ENCODE measurements around the gene TPT1. TPM values are rescaled to one million over a fixed set of nuclear protein-coding genes. Genes with fewer than 3 reads are reported as not detected.

Gene TPT1
- total and polyA plus RNA-seq, 2 of the 13 experiments (the other 11 are each of a cell fraction or from before 2014, with no cell fraction given), result 2,953 to 3,594 TPM

DNA sequence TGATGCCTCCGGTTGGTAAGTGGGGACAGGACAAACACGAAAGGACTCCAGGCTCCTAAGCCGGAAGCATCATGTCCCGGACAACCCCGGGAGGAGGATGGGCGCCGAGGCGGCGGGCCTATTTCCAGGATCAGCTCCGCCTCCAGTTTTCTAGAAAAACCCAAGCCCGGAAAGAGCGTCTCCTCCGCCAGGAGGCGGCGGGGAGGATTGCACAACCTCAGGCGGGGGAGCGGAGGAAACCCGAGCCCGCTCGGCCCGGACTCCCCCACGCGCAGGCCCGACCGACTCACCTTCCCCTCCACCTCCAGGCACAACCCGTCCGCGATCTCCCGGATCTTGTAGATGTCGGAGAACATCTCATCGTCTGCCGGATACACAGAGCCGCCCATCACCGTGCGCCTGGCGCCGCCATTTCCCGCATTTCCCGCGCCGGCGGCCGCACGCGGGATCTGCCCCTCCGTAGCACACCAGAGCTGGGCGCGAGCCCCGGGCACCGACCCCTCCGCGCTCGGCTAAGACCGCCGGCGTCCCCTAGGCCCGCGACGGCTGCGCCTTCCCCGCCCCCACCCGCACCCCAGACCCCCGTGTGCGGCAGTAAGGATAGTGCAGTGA is 455 bp downstream of the TPT1 start (continued):
- TF ChIP-seq, protein P1, sequence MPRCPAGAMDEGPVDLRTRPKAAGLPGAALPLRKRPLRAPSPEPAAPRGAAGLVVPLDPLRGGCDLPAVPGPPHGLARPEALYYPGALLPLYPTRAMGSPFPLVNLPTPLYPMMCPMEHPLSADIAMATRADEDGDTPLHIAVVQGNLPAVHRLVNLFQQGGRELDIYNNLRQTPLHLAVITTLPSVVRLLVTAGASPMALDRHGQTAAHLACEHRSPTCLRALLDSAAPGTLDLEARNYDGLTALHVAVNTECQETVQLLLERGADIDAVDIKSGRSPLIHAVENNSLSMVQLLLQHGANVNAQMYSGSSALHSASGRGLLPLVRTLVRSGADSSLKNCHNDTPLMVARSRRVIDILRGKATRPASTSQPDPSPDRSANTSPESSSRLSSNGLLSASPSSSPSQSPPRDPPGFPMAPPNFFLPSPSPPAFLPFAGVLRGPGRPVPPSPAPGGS (CRISPR knock-in tag; IDR thresholded peaks at IDR 0.05), result peak; percentile 10; the same call in 1 of the 2 replicates
- TF ChIP-seq BCL6 (CRISPR knock-in tag; IDR thresholded peaks at IDR 0.05) (peak; percentile 98), ZNF546 (CRISPR knock-in tag; conservative IDR thresholded peaks at IDR 0.05) (no peak), ZC3H13 (CRISPR knock-in tag; IDR thresholded peaks at IDR 0.05) (no peak), CREB1 (IDR thresholded peaks at IDR 0.05) (no peak), CREB1 (CRISPR knock-in tag; IDR thresholded peaks at IDR 0.05) (no peak), GABPB1 (CRISPR knock-in tag; IDR thresholded peaks at IDR 0.05) (no peak; the same call in 1 of the 2 replicates), SNAPC2 (CRISPR knock-in tag; IDR thresholded peaks at IDR 0.05) (0 out of 2 replicates have a peak, but pooled peaks have one; percentile 24), ZNF510 (CRISPR knock-in tag; IDR thresholded peaks at IDR 0.05; ENCODE audit: low read depth) (0 out of 2 replicates have a peak, but pooled peaks have one; percentile 40), ZNF703 (CRISPR knock-in tag; IDR thresholded peaks at IDR 0.05; ENCODE audit: borderline replicate concordance) (0 out of 2 replicates have a peak, but pooled peaks have one; percentile 16), GZF1 (CRISPR knock-in tag; IDR thresholded peaks at IDR 0.05) (no peak), ZKSCAN5 (CRISPR knock-in tag; IDR thresholded peaks at IDR 0.05) (no peak), TAF1 (CRISPR knock-in tag; IDR thresholded peaks at IDR 0.05) (peak; percentile 21; the same call in 1 of the 2 replicates), ZNF883 (CRISPR knock-in tag; IDR thresholded peaks at IDR 0.05; ENCODE audit: not compliant biosample characterization) (peak; percentile 69), SMC3 (IDR thresholded peaks at IDR 0.05; ENCODE audit: low read length) (no peak)
- TF ChIP-seq, protein P2, sequence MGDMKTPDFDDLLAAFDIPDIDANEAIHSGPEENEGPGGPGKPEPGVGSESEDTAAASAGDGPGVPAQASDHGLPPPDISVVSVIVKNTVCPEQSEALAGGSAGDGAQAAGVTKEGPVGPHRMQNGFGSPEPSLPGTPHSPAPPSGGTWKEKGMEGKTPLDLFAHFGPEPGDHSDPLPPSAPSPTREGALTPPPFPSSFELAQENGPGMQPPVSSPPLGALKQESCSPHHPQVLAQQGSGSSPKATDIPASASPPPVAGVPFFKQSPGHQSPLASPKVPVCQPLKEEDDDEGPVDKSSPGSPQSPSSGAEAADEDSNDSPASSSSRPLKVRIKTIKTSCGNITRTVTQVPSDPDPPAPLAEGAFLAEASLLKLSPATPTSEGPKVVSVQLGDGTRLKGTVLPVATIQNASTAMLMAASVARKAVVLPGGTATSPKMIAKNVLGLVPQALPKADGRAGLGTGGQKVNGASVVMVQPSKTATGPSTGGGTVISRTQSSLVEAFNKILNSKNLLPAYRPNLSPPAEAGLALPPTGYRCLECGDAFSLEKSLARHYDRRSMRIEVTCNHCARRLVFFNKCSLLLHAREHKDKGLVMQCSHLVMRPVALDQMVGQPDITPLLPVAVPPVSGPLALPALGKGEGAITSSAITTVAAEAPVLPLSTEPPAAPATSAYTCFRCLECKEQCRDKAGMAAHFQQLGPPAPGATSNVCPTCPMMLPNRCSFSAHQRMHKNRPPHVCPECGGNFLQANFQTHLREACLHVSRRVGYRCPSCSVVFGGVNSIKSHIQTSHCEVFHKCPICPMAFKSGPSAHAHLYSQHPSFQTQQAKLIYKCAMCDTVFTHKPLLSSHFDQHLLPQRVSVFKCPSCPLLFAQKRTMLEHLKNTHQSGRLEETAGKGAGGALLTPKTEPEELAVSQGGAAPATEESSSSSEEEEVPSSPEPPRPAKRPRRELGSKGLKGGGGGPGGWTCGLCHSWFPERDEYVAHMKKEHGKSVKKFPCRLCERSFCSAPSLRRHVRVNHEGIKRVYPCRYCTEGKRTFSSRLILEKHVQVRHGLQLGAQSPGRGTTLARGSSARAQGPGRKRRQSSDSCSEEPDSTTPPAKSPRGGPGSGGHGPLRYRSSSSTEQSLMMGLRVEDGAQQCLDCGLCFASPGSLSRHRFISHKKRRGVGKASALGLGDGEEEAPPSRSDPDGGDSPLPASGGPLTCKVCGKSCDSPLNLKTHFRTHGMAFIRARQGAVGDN (CRISPR knock-in tag; IDR thresholded peaks at IDR 0.05), result peak; percentile 74
- TF ChIP-seq, protein P3, sequence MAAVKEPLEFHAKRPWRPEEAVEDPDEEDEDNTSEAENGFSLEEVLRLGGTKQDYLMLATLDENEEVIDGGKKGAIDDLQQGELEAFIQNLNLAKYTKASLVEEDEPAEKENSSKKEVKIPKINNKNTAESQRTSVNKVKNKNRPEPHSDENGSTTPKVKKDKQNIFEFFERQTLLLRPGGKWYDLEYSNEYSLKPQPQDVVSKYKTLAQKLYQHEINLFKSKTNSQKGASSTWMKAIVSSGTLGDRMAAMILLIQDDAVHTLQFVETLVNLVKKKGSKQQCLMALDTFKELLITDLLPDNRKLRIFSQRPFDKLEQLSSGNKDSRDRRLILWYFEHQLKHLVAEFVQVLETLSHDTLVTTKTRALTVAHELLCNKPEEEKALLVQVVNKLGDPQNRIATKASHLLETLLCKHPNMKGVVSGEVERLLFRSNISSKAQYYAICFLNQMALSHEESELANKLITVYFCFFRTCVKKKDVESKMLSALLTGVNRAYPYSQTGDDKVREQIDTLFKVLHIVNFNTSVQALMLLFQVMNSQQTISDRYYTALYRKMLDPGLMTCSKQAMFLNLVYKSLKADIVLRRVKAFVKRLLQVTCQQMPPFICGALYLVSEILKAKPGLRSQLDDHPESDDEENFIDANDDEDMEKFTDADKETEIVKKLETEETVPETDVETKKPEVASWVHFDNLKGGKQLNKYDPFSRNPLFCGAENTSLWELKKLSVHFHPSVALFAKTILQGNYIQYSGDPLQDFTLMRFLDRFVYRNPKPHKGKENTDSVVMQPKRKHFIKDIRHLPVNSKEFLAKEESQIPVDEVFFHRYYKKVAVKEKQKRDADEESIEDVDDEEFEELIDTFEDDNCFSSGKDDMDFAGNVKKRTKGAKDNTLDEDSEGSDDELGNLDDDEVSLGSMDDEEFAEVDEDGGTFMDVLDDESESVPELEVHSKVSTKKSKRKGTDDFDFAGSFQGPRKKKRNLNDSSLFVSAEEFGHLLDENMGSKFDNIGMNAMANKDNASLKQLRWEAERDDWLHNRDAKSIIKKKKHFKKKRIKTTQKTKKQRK (IDR thresholded peaks at IDR 0.05; ENCODE audit: low read length), result no peak
- TF ChIP-seq, protein P4, sequence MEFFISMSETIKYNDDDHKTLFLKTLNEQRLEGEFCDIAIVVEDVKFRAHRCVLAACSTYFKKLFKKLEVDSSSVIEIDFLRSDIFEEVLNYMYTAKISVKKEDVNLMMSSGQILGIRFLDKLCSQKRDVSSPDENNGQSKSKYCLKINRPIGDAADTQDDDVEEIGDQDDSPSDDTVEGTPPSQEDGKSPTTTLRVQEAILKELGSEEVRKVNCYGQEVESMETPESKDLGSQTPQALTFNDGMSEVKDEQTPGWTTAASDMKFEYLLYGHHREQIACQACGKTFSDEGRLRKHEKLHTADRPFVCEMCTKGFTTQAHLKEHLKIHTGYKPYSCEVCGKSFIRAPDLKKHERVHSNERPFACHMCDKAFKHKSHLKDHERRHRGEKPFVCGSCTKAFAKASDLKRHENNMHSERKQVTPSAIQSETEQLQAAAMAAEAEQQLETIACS (CRISPR knock-in tag; IDR thresholded peaks at IDR 0.05), result no peak
- TF ChIP-seq, protein P5, sequence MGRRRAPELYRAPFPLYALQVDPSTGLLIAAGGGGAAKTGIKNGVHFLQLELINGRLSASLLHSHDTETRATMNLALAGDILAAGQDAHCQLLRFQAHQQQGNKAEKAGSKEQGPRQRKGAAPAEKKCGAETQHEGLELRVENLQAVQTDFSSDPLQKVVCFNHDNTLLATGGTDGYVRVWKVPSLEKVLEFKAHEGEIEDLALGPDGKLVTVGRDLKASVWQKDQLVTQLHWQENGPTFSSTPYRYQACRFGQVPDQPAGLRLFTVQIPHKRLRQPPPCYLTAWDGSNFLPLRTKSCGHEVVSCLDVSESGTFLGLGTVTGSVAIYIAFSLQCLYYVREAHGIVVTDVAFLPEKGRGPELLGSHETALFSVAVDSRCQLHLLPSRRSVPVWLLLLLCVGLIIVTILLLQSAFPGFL (CRISPR knock-in tag; IDR thresholded peaks at IDR 0.05), result no peak

Measured in HepG2 (cell line).